ENCODE data around the gene METTL9. TPM values are rescaled to one million over a fixed set of nuclear protein-coding genes. Genes with fewer than 3 reads are reported as not detected.
A peak's percentile ranks its signal among the peaks of the same experiment; 100 is the strongest.
"Not testable (repeated sequence)": the region's sequence is repeated elsewhere in the genome, so short reads cannot be mapped to it uniquely, and the experiment has no call there.

METTL9 gene
- total RNA-seq, 2 donors from 2014 or later, result 83.7 to 90.6 TPM

GRCh38 chr16:21646091-21646490 is 46.7 kb downstream of the METTL9 start:
- no peak overlapping the region for H3K4me3 ChIP-seq
- no peak for TF ChIP-seq CTCF (IDR thresholded peaks at IDR 0.05)
- H3K9ac ChIP-seq (ENCODE audit: low read depth in 2 of 2, low read length in 2 of 2), result no peak overlapping the region
- intact Hi-C loops (cut with DNase I), result no loop called here
- H3K9me3 ChIP-seq, result no peaks in the 10 kb centered on the region
- no peak for DNase-seq
- H3K27me3 ChIP-seq, result no peaks in the 10 kb centered on the region
- H3K36me3 ChIP-seq, result no peaks in the 10 kb centered on the region
- peaks cover 5% of the 10 kb centered on the region for H3K4me1 ChIP-seq
- peak overlapping the region; percentile 56 for H3K27ac ChIP-seq

- Histone ChIP-seq H3K27ac (peak overlapping the region; percentile 56), H3K9me3 (no peaks in the 10 kb centered on the region), H3K4me1 (peaks cover 5% of the 10 kb centered on the region), H3K36me3 (no peaks in the 10 kb centered on the region), H3K9ac (ENCODE audit: low read depth in 2 of 2, low read length in 2 of 2) (no peak overlapping the region), H3K27me3 (no peaks in the 10 kb centered on the region), H3K4me3 (no peak overlapping the region)
- intact Hi-C loops (cut with DNase I), result no loop called here
- no peak for TF ChIP-seq CTCF (IDR thresholded peaks at IDR 0.05)
- DNase-seq, result peak; percentile 24
Observed at GRCh38 chr16:21646721-21647561, 47.6 kb downstream of the METTL9 start.

- H3K9me3 ChIP-seq, result no peaks in the 10 kb centered on the region
- intact Hi-C loops (cut with DNase I), result no loop called here
- peak overlapping the region in 1 of 2 donors; percentile 12 for H3K9ac ChIP-seq (ENCODE audit: low read depth in 2 of 2, low read length in 2 of 2)
- no peak overlapping the region for H3K27ac ChIP-seq
- peaks cover 5% of the 10 kb centered on the region for H3K4me1 ChIP-seq
- no peak overlapping the region for H3K4me3 ChIP-seq
- DNase-seq, result no peak
- no peak for TF ChIP-seq CTCF (IDR thresholded peaks at IDR 0.05)
- no peaks in the 10 kb centered on the region for H3K27me3 ChIP-seq
- H3K36me3 ChIP-seq, result no peaks in the 10 kb centered on the region
Observed at GRCh38 chr16:21647562-21648164, 48.3 kb downstream of the METTL9 start.

- intact Hi-C loops (cut with DNase I), result not testable (repeated sequence)
Observed at GRCh38 chr16:21649826-21650406, 50.5 kb downstream of the METTL9 start.

GRCh38 chr16:21650521-21650920 is 51.1 kb downstream of the METTL9 start:
- Histone ChIP-seq H3K9me3 (no peaks in the 10 kb centered on the region), H3K36me3 (no peaks in the 10 kb centered on the region), H3K9ac (ENCODE audit: low read depth in 2 of 2, low read length in 2 of 2) (no peak overlapping the region), H3K27me3 (no peaks in the 10 kb centered on the region), H3K27ac (peak overlapping the region; percentile 32), H3K4me1 (no peaks in the 10 kb centered on the region), H3K4me3 (no peak overlapping the region)
- intact Hi-C loops (cut with DNase I), result no loop called here
- DNase-seq, result no peak
- no peak for TF ChIP-seq CTCF (IDR thresholded peaks at IDR 0.05)

More at GRCh38 chr16:21649826-21650406, 50.5 kb downstream of the METTL9 start:
- not testable (repeated sequence) for H3K4me3 ChIP-seq; H3K36me3 ChIP-seq; H3K4me1 ChIP-seq; H3K9me3 ChIP-seq; H3K27ac ChIP-seq; DNase-seq; H3K9ac ChIP-seq (ENCODE audit: low read depth in 2 of 2, low read length in 2 of 2); H3K27me3 ChIP-seq
